A673 (cell line): ENCODE data around the gene INPP4A.

Experiments used
- EZH2 ChIP-seq: fragments of 200-600 bp; sonication (generic); IDR thresholded peaks from 2 replicates; pipeline ENCODE4 v1.6.1; 2017; ENCODE audit warnings: borderline replicate concordance, low read depth, mild to moderate bottlenecking, mixed read lengths, antibody characterized with exemption, low read length; ENCODE audit not compliant: poor library complexity, severe bottlenecking
- TF ChIP-seq, protein P1 (sequence below): fragments of 300-800, 200-600 bp; sonication (generic); conservative IDR thresholded peaks from 2 replicates; pipeline ENCODE4 v1.5.1; 2017; ENCODE audit warnings: low read depth, mild to moderate bottlenecking, antibody characterized with exemption, low read length, moderate library complexity, mixed read lengths

DNA sequence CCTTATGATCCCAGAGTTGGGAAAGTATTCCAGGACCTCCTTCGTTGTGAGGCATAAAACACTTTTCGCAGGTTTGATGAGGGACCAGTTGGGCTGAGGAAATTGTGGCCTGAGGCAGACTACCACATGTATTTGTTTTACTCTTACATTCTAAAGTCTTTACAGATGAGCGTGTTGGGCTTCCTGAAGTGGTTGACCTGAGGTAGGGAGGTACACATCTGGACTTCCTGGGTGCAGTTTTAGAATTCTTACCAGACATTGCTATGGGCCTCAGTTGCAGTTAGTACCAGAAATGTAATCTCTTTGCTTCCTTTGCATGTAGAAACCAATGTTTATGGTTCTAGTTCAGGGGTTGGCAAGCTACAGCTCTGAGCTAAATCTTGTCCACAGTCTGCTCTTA, 114.9 kb downstream of the INPP4A start:
- TF ChIP-seq, protein P1, sequence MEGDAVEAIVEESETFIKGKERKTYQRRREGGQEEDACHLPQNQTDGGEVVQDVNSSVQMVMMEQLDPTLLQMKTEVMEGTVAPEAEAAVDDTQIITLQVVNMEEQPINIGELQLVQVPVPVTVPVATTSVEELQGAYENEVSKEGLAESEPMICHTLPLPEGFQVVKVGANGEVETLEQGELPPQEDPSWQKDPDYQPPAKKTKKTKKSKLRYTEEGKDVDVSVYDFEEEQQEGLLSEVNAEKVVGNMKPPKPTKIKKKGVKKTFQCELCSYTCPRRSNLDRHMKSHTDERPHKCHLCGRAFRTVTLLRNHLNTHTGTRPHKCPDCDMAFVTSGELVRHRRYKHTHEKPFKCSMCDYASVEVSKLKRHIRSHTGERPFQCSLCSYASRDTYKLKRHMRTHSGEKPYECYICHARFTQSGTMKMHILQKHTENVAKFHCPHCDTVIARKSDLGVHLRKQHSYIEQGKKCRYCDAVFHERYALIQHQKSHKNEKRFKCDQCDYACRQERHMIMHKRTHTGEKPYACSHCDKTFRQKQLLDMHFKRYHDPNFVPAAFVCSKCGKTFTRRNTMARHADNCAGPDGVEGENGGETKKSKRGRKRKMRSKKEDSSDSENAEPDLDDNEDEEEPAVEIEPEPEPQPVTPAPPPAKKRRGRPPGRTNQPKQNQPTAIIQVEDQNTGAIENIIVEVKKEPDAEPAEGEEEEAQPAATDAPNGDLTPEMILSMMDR: no peak
- TF ChIP-seq EZH2: no peak
